Jurkat, Clone E6-1 (cell line): ENCODE data around the gene RAC3.

Source experiments
- DNase-seq: peaks from one replicate; pipeline ENCODE4 v3.0.0-alpha.2; 2011; ENCODE audit warnings: low read depth, low spot score
- H3K4me3 ChIP-seq: 2 replicates; pipeline ENCODE4 v1.5.1; 2011; ENCODE audit warnings: mild to moderate bottlenecking, low read length, control low read depth, moderate library complexity

RAC3 gene

DNA sequence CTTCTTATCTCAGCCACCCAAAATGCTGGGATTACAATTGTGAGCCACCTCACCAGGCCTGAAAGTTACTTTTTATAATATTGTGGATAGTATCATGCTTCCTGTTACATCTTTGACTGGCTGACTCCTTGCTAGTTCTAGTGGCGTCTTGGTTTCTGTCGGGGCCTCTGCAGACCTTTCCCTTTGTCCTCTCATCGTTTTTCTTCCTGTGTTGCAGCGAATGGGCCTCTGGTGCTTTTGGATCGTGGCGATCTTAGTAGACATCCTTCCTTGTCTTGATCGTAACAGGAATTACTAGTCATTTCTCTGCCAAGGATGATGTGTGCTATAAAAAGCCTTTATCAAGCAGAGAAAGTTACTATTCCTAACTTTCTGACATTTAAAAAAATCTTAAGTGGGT lies 33.3 kb upstream of the RAC3 start:
- no peak for DNase-seq

DNA sequence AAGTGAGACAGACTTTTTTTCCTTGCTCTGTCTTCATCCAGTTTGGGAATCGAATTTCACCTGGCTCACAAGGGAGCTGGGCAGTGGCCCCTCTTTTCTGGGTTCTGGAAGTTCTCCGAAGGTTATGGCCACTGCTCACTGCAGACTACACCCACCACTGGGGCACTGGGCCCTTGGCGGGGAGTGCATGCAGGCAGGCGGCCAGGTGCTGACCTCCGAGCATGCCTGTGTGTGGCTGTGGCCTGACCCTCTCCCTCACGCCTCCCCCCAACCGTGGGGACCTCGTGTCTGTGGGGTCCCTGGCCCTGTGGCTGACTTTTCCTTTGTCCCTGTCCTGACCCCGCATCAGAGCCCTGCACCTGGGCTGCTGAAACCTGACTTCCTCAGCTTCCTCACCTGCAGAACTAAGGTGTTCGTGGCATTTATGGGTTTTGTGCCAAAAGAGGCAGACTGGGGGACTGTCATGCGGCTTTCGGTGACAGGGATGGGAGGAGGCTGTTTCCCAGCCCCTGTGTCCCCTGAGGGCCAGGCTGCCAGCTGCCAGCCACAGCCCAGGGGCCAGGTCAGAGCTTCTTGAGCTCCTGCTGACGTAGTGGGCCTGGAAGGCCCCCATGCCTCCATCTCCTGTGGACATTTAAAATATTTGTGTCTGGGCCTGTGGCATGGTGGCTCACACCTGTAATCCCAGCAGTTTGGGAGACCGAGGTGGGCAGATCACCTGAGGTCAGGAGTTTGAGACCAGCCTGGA lies 32.6 kb upstream of the RAC3 start:
- no peak for DNase-seq
- no peak overlapping the region for H3K4me3 ChIP-seq

More for the DNA sequence above, 33.3 kb upstream of the RAC3 start:
- H3K4me3 ChIP-seq: no peak overlapping the region

DNA sequence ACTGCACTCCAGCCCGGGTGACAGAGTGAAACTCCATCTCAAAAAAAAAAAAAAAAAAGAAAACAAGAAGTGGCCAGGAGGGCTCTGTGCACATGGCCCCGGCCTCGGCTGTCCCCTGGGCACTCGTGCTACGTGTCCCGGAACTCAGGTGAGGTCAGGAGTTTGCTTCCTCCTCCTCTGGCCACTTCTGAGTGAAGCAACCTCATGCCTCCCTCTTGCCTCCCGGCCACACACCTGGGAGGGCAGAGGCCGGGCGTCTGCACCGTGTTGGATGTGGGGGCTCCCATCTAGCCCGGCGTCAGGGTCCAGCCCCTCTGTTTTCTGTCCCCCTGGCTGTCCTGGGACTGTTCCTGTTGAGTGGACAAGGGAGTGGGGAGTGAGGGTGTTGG lies 31.9 kb upstream of the RAC3 start:
- DNase-seq: no peak
- H3K4me3 ChIP-seq: no peak overlapping the region

DNA sequence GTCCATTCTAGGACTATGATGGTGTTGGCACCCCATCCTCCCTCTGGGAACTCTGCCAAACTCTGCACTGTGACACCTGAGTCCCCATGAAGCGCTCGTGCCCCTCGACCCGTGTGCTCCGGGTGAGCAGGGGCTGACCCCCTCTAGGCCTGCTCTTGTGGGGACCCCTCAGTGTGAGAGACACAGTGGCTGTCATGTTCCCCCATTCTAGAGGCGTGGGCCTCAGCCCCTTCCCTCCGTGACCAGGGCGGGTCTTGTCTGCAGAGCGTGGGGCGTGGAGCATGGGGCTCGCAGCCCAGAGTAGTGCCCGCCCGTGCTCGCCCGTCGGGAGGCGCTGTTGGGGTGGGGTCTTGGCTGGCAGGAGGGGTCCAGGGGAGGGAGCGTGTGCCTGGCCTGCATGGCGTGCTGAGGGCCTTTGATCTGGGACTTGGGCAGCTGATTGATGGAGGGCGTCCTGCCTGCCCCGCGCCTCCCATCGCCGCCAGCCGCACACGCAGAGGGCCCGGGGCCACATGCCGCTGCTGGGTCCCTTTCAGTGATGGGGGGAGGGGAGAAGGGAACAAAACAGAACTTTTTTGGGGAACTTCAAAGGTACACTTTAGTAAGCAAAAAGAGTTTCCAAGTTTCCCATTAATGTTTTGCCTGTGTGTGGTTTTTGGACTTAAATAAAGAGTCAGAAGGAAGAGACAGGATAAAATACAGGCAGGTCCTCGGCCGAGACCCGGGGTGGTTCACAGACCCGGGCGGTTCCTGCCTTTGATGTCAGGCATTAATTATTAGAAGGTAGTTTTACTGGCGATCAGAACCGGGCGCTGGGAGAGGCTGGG lies 31.3 kb upstream of the RAC3 start:
- no peak for DNase-seq

DNA sequence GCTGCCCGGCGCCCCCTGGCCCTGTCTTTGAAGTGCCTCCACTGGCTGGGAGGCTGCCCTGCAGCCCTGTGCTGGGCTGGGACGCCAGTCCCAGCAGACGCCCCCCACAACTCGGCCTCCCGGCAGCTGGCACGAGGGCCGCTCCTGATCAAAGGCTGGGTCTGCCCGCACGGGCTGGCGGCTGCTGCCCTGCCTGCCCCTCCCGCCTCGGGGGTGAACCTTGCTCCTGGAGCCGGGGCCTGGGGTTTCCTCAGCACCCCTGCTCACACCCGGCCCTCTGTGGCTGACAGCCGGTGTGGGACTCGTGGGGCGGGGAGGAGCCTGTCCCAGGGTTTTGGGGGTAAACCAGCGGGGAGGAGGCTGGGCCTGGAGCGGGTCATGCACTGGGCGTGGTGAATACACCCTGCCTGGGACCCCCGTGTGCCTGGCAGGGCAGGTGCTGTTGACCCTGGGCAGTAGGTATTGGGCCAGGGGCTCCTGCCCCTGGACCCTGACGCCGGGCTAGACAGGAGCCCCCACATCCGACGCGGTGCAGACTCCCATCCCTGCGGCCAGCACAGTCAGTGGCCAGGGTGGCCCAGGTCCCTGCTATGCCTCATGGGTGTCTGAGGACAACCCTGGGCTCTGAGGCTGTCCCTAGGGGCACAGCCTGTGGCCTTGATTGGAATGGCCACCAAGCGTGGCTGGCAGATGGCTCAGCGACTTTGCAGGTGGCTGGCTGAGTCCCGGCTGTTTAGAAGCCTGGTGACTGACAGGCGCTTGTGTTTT lies 30.5 kb upstream of the RAC3 start:
- DNase-seq: no peak
- no peak overlapping the region for H3K4me3 ChIP-seq

More for the DNA sequence above, 31.3 kb upstream of the RAC3 start:
- no peak overlapping the region for H3K4me3 ChIP-seq

DNA sequence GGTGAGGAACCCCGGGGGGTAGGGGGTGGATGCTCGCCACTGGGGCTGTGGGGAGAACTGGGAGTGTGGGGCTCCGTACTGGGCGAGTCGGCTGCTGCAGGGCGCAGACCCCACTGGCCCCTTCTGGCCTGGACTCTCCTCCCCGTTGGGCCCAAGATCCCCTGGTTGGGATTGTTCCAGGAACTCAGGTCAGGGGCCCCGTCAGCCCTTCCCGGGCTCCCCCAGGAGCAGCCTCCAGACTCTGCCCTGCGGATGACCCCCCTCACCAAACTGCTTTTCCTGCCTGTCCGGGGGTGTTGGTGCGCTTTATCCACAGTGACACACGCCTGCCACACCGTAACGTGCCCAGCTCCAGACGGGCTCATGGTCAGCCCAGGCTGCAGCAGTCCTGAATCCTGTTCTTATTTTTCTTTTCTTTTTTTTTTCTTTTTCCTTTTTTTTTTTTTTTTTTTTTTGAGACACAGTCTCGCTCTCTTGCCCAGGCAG lies 29.9 kb upstream of the RAC3 start:
- no peak for DNase-seq
- H3K4me3 ChIP-seq: no peak overlapping the region

DNA sequence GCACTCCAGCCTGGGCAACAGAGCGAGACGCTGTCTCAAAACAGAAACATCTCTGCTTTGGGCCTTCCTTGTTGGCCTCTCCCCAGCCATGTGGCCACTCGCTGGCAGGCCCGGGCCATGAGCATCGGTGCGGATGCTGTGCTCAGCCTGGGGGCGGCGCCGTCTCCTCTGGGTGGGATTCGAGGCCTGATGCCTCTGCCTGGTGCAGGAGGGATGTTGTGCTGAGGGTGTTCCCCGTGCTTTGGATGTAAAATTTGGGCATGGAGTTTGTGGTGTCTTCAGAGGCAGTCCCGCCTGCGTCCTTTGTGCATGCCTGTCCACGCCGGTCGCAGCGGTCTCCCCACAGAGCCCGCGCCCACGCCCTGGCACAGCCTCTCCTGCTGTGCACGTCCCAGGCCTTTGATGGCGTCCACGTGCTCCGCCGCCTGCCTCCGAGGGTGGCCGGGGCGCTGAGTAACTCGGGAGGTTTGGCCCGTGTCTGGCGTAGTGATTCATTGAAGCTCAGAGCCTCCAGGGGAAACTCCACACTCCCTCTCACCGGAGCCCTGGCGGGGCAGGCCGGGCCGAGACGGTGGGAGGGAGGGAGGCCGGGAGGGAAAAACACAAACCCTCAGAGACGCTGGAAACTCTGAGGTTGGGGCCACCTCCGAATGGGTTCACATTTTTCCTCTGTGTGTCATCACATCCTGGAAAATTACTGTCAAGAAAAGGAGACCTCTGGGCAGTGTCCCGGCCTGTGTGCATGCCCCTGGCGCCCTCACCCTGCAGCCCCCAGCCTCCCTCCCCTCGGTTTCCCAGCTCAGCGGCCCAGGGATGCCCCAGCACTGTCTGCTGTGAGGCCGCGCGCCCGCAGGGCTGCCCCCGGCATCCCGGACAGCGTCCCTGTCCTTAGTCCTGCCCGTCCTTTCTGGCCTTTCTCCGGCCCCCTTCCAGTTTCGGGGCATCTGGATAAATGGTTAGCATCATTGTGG lies 27.8 kb upstream of the RAC3 start:
- no peak for DNase-seq
- no peak overlapping the region for H3K4me3 ChIP-seq

DNA sequence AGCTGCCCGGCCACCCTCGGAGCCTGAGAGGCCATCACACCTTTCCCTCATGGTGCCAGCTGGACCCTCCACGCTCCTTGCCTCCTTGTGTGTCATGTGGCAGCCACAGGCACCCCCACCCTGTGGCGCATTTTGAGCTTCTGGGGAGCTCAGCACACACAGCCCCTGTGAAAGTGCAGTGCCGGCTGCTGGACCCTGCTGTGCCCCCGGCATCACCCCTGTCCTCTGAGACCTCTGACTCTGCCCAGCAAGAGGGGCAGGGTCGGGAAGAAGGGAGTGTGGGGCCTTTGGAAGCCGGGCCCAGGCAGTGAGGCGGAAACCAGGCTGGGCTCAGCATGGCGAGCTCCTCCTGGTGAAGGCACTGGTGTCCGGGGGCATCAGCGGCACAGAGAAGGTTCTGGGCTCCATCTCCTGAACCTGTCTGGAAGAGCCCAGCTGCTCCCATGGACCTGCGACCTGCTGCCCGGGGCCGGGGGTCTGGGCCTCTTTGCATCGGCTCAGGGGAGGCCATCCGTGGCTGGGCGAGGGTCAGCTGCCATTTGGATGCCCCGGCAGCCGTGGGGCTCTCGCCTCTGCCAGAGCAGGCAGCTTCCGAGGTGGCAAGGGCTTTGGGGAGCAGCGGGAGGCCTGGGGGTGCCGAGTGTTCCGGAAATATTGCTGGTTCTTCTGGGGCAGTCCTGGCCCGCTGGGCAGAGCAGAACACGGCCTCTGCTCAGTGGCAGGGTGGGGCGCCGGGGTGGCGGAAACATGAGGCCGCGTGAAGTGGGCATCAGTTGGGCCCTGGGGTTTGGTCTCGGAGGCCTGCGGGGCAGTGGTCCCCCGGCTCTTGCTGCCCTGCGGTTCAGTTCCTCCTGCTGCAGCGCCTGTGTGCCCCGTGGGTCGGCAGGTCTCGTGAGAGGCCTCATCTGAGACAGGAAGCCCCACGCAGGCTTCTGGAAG lies 26.7 kb upstream of the RAC3 start:
- H3K4me3 ChIP-seq: no peak overlapping the region
- DNase-seq: no peak

DNA sequence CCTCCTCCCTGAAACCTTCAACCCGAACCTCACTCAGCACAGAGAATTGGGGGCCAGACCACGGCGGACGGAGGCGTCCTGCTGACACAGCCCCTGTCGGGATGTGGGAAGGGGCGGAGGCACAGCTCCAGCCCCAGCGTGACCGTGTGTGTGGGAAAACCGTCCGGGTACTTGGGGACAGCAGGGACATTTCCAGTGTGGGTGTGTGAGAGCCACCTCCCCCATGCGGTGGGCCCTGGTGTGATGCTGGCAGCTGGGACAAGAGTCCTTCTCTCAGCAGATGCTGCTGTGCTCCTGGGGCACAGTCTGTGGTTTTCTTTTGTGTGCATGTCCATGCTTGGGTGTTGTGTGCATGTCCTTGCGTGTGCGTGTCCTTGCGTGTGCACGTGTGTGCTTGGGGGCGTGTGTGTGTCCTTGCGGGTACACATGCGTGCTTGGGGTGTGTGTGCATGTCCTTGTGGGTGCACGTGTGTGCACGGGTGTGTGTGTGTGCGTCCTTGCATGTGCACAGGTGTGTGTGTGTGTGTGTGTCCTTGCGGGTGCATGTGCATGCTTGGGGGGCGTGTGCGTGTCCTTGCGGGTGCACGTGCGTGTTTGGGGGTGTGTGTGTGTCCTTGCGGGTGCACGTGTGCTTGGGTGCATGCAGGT lies 25.7 kb upstream of the RAC3 start:
- no peak overlapping the region for H3K4me3 ChIP-seq
- no peak for DNase-seq

DNA sequence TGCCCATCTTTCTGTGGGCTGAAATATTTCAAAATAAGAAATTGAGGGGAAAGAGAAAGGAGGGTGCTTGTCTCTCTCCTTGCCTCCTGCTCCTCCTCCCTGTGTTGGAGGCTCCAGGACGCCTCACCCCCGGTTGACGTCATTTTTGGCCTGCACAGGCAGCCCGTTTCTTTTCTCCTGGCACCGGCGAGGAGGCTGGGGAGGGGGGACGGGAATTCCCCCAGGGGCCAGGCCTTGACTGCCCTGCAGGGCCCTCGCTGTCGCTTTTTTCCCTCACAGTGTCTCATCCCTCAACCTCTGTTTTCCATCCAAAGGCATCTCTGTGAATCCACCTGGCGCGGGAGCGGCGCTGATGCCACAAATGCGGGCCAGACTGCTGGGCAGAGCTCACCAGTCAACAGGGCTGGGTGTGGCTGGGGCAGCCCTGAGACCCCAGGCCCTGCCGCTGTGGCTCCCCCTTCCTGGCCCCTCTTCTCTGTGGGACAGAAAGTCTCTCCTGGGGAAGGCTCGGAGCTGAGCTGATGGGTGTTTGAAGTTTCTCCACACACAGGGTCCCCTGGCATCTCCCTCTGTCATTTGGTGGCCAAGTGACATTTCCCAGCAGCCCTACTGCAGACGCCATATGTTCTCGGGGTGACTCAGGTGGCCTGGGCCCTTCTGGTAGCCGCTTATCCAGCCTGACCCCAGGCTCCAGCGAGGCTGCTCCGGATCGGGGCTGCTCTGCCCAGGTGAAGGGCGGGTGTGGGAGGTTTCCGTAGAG lies 24.8 kb upstream of the RAC3 start:
- no peak for DNase-seq

GRCh38 chr17:82007228-82007494 lies 24.3 kb upstream of the RAC3 start:
- no peak for DNase-seq
- H3K4me3 ChIP-seq: no peak overlapping the region

More for the DNA sequence above, 24.8 kb upstream of the RAC3 start:
- no peak overlapping the region for H3K4me3 ChIP-seq

- H3K4me3 ChIP-seq: no peak overlapping the region
- no peak for DNase-seq
These were observed 23.8 kb upstream of the RAC3 start for GRCh38 chr17:82007495-82008257.

DNA sequence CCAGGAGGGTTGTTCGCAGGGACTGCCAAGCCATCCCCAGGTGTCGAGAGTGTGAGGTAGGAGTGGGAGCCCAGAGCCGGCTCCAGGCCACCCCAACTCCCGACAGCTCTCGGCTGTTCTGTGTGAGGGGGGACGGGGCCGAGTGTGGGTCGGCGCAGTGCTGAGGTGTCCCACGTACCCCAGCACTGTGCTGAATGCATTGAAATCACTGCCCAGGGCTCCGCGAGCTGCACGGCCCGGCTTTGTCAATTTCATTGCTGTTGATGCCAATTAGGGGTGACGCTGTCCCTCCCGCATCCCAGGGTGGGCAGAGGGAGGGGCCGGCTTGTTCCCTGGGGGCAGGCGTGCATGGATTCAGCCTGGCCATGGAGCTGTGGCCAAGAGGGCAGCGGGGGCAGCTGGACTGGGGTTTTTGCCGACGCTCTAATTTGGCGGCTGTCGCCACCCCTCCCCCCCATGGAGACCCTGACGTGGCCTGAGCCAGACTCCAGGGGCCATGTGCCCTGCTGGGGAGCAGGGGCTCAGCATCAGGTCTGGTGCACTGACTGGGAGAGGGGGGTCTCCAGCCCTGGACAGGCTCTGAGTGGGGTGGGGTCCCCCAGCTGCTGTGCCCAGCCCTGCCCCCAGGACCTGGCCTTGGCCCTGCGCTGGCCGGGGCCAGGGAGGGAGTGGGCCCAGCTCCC lies 23.1 kb upstream of the RAC3 start:
- no peak overlapping the region for H3K4me3 ChIP-seq
- DNase-seq: no peak

GRCh38 chr17:82008941-82009405 lies 22.5 kb upstream of the RAC3 start:
- no peak overlapping the region for H3K4me3 ChIP-seq
- no peak for DNase-seq

GRCh38 chr17:82009413-82009812 lies 22.1 kb upstream of the RAC3 start:
- no peak for DNase-seq
- H3K4me3 ChIP-seq: no peak overlapping the region
